KMS-11 (cell line): ENCODE results near the gene AGER.
A peak's percentile ranks its signal among the peaks of the same experiment; 100 is the strongest.

ENCODE experiments used
- H2AFZ ChIP-seq: fragments of 200-600 bp; sonication (generic); 2 replicates; pipeline ENCODE4 v1.6.1; 2016; ENCODE audit warnings: antibody characterized with exemption, mixed run types, low read depth
- H3K27ac ChIP-seq: fragments of 200-600 bp; sonication (generic); 2 replicates; pipeline ENCODE4 v1.6.1; 2016; ENCODE audit warnings: mild to moderate bottlenecking, mixed run types
- H3K27me3 ChIP-seq: fragments of 200-600 bp; sonication (generic); 2 replicates; pipeline ENCODE4 v1.6.1; 2017; ENCODE audit warnings: mild to moderate bottlenecking, low read depth, mixed run types, moderate library complexity; ENCODE audit not compliant: insufficient read depth
- H3K36me3 ChIP-seq: fragments of 200-600 bp; sonication (generic); 2 replicates; pipeline ENCODE4 v1.6.1; 2017; ENCODE audit warnings: mild to moderate bottlenecking, mixed run types; ENCODE audit not compliant: insufficient read depth
- H3K4me1 ChIP-seq: fragments of 200-600 bp; sonication (generic); 2 replicates; pipeline ENCODE4 v1.6.1; 2016; ENCODE audit warnings: mild to moderate bottlenecking, low read depth, mixed run types; ENCODE audit not compliant: poor library complexity, severe bottlenecking
- H3K4me2 ChIP-seq: fragments of 200-600 bp; sonication (generic); 2 replicates; pipeline ENCODE4 v1.7.0; 2016; ENCODE audit warnings: mild to moderate bottlenecking, mixed run types
- H3K4me3 ChIP-seq: fragments of 200-600 bp; sonication (generic); IDR thresholded peaks from 2 replicates; pipeline ENCODE4 v1.6.1; 2017; ENCODE audit warnings: low read depth, low read length, mixed read lengths; ENCODE audit not compliant: insufficient read depth
- H3K79me2 ChIP-seq: fragments of 200-600 bp; sonication (generic); 2 replicates; pipeline ENCODE4 v1.6.1; 2016; ENCODE audit warnings: low read depth, mixed run types; ENCODE audit not compliant: insufficient read depth
- H3K9ac ChIP-seq: fragments of 200-600 bp; sonication (generic); 2 replicates; pipeline ENCODE4 v1.6.1; 2016; ENCODE audit warnings: mild to moderate bottlenecking, mixed run types
- H4K20me1 ChIP-seq: fragments of 200-600 bp; sonication (generic); 2 replicates; pipeline ENCODE4 v1.6.1; 2016; ENCODE audit warnings: mild to moderate bottlenecking, mixed run types; ENCODE audit not compliant: insufficient read depth
- TF ChIP-seq, protein P1 (sequence below): fragments of 200-600 bp; sonication (generic); conservative IDR thresholded peaks from 2 replicates; pipeline ENCODE4 v1.6.1; 2017; ENCODE audit warnings: low read depth, mild to moderate bottlenecking, antibody characterized with exemption, low read length, moderate library complexity, mixed read lengths

Gene AGER

DNA sequence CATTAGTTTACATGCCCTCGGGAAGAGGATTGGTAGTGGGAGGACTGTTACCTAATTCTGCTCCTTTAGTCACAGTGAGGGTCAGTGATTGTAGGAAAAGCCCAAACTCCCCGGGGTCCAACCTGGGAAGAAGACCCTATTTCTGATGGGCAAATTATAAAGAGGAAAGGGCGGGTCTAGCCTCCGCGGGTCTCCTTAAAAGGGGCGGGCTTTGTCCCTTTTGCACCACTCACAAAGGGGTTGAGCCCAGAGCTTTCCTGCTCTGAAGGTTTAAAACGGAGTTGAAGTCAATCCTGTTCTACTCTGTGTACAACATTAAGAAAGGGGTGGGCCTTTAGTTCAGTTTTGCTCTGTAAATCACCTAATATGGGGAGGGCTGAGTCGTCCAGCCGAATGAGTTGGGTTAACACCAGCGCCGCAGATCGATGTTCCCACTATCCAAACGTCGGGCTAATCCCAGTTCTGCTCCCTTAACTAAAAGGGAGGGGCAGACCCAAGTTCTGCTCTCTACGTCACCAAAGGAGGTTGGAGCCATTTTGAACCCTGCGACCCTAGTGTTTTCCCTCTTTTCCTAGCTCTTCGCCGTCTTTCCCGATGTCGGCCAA lies 6.8 kb downstream of the AGER start:
- Histone ChIP-seq H3K36me3 (no peaks in the 10 kb centered on the region), H3K9ac (peak overlapping the region; percentile 67), H3K79me2 (no peaks in the 10 kb centered on the region), H3K27ac (peak overlapping the region; percentile 72), H2AFZ (peak overlapping the region; percentile 68), H3K4me3 (peak overlapping the region; percentile 16), H3K4me2 (peak overlapping the region; percentile 97), H4K20me1 (no peaks in the 10 kb centered on the region), H3K4me1 (peaks cover 21% of the 10 kb centered on the region), H3K27me3 (no peaks in the 10 kb centered on the region)
- TF ChIP-seq, protein P1, sequence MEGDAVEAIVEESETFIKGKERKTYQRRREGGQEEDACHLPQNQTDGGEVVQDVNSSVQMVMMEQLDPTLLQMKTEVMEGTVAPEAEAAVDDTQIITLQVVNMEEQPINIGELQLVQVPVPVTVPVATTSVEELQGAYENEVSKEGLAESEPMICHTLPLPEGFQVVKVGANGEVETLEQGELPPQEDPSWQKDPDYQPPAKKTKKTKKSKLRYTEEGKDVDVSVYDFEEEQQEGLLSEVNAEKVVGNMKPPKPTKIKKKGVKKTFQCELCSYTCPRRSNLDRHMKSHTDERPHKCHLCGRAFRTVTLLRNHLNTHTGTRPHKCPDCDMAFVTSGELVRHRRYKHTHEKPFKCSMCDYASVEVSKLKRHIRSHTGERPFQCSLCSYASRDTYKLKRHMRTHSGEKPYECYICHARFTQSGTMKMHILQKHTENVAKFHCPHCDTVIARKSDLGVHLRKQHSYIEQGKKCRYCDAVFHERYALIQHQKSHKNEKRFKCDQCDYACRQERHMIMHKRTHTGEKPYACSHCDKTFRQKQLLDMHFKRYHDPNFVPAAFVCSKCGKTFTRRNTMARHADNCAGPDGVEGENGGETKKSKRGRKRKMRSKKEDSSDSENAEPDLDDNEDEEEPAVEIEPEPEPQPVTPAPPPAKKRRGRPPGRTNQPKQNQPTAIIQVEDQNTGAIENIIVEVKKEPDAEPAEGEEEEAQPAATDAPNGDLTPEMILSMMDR = no peak

DNA sequence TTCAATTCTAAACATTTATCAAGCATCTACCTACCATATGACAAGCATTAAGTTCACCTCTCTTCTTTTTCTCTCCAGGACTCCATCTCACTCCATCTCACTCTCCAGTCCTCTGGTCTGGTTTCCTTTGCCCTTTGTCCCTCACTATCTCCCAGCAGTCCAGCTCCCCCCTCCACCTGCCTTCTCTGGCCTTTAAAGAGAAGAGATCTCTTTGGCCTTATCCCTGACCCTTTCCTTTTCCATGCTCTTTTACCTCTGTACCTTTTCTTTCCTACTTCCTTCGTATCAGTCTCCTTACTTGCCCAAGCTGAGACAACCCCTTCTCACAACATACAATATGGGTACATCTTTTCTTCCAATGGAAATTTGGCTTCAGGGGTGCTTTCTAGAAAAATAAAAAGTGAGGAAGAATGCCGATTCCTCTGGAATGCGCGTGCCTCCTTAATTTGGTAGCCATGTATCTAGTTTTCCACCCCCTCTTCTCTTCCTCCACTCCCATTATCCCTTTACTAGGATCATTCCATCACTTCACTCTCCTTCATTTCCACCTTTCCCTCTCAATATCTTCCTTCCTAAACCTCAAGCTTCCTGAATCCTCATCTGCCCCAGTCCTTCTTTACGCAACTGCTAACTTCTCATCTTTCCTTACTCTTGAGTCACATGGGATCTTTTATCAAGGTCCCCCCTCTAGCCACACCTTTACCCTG lies 7.4 kb downstream of the AGER start:
- no peaks in the 10 kb centered on the region for H3K79me2 ChIP-seq
- H3K36me3 ChIP-seq = no peaks in the 10 kb centered on the region
- no peaks in the 10 kb centered on the region for H3K27me3 ChIP-seq
- peak overlapping the region; percentile 72 for H3K27ac ChIP-seq
- H3K9ac ChIP-seq = peak overlapping the region; percentile 67; the same call in 1 of the 2 replicates
- H3K4me2 ChIP-seq = peak overlapping the region; percentile 97
- peak overlapping the region; percentile 68; the same call in 1 of the 2 replicates for H2AFZ ChIP-seq
- peaks cover 21% of the 10 kb centered on the region for H3K4me1 ChIP-seq
- peak overlapping the region; percentile 16 for H3K4me3 ChIP-seq
- no peaks in the 10 kb centered on the region for H4K20me1 ChIP-seq
- TF ChIP-seq, protein P1 = no peak

DNA sequence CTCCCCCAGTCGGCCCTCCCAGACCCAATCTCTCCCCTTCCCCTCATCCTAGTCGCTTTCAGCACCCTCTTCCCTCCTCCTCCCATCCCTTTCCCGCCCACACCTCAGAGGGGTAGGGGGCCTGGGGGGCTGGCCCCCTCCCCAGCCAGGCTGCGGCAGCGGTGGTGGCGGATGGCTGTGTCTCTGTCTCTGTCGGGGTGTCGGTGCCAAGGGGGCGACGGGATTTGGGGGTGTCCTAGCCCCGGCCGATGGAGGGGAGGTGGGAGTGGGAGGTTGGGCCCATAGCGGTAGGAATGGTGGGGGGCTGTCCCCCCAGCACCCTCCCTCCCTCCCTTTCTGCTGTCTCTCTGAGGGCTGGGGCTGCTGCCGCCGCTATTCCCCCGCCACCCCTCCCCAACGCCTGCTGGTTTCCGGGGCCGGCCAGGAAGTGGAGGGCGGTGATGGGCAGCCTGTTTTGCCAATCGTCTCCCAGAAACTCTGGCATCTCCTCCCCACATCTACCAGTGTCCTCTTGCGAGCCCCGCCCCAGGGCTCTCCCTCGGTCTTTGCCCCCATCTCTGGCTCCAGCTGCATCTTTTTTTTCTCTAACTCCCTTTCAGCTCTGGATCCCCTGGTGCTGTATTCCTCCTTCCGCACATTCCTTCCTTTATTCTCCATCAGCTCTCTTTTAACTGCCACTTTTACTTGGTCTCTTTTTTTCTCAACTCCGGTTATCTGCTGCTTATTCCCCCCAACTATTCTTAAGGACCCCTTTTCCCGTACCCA lies 8.2 kb downstream of the AGER start, which contains the start of gene AGPAT1:
Gene AGPAT1, minus strand, starts transcription at position 374 of the 765 bp plus-strand sequence. CDS start 4,588 bp downstream, outside the sequence.
- Histone ChIP-seq H3K9ac (peak within 1 kb of the TSS; percentile 68), H4K20me1 (no peaks in the 10 kb centered on the region), H3K4me3 (peak within 1 kb of the TSS; percentile 16), H3K79me2 (no peaks in the 10 kb centered on the region), H3K36me3 (no peaks in the 10 kb centered on the region), H3K4me1 (peaks cover 21% of the 10 kb centered on the region), H3K27me3 (no peaks in the 10 kb centered on the region), H3K27ac (peak within 1 kb of the TSS; percentile 72; the same call in 1 of the 2 replicates), H2AFZ (peak within 1 kb of the TSS; percentile 75; the same call in 1 of the 2 replicates), H3K4me2 (peak within 1 kb of the TSS; percentile 97)
- TF ChIP-seq, protein P1 = no peak

DNA sequence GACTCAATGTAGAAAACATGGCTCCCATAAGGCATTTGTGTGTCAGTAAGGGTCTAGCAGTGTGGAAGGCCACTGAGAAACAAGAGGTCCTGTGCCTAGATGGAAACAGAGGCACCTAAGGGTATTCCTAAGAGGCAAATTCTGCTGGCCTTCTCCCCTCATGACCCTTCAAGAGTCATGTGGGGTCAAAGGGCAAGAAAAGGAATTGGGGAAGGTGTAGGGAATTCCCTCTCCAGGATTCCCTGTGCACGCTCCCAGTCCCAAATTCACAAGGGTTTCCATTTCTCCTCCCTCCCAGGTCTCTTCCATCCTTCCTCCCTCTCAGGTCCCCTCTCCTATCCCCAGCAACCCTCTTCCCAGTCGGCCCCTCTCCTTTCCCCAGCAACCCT lies 8.7 kb downstream of the AGER start:
- peaks cover 21% of the 10 kb centered on the region for H3K4me1 ChIP-seq
- H3K27ac ChIP-seq = no peak overlapping the region
- H3K36me3 ChIP-seq = no peaks in the 10 kb centered on the region
- peak overlapping the region; percentile 68 for H3K9ac ChIP-seq
- no peak overlapping the region for H3K4me3 ChIP-seq
- H3K79me2 ChIP-seq = no peaks in the 10 kb centered on the region
- peak overlapping the region; percentile 75; the same call in 1 of the 2 replicates for H2AFZ ChIP-seq
- H3K4me2 ChIP-seq = peak overlapping the region; percentile 76
- no peaks in the 10 kb centered on the region for H4K20me1 ChIP-seq
- TF ChIP-seq, protein P1 = no peak
- no peaks in the 10 kb centered on the region for H3K27me3 ChIP-seq
